H1 (cell line): Measurements from ENCODE around the gene CDK3. TPM values are rescaled to one million over a fixed set of nuclear protein-coding genes. Genes with fewer than 3 reads are reported as not detected.

Source experiments
- EP300 ChIP-seq, 2 experiments: IDR thresholded peaks; 1 replicate in 1 of 2; 2 replicates in 1 of 2; pipeline ENCODE4 v1.6.1; 2011 to 2012; ENCODE audit warnings: low read depth in 2 of 2, low read length in 2 of 2, mild to moderate bottlenecking in 2 of 2, borderline replicate concordance in 1 of 2, inconsistent platforms in 1 of 2, moderate library complexity in 1 of 2
- HDAC2 ChIP-seq, 2 experiments: fragments of 300-600 bp in 1 of 2; sonication (generic) in 1 of 2; IDR thresholded peaks; 2 replicates each; pipeline ENCODE4 v1.6.1; 2011 to 2012; ENCODE audit warnings: low read depth in 2 of 2, low read length in 2 of 2, mild to moderate bottlenecking in 2 of 2, moderate library complexity in 2 of 2, borderline replicate concordance in 1 of 2, inconsistent platforms in 1 of 2
- HDAC6 ChIP-seq: IDR thresholded peaks from one replicate; pipeline ENCODE4 v1.7.1; 2012; ENCODE audit warnings: low read depth, mild to moderate bottlenecking, inconsistent platforms, low read length, moderate library complexity
- RAD21 ChIP-seq, 2 experiments: IDR thresholded peaks in 1 of 2; conservative IDR thresholded peaks in 1 of 2; 2 replicates each; pipeline ENCODE4 v1.6.1; 2011; ENCODE audit warnings: low read depth in 2 of 2, low read length in 2 of 2, improper control_type of control experiment in 1 of 2, inconsistent platforms in 1 of 2, mild to moderate bottlenecking in 1 of 2, moderate library complexity in 1 of 2
- SAP30 ChIP-seq: fragments of 300-600 bp; sonication (generic); IDR thresholded peaks from 2 replicates; pipeline ENCODE4 v1.7.1; 2012; ENCODE audit warnings: low read length, moderate library complexity, mild to moderate bottlenecking, inconsistent platforms; ENCODE audit not compliant: insufficient read depth, insufficient replicate concordance
- TAF7 ChIP-seq: optimal IDR thresholded peaks from 2 replicates; pipeline ENCODE3; 2011; ENCODE audit warnings: low read depth, mild to moderate bottlenecking, inconsistent platforms, low read length, moderate library complexity, borderline replicate concordance
- YY1 ChIP-seq: IDR thresholded peaks from 2 replicates; pipeline ENCODE4 v1.6.1; 2011; ENCODE audit warnings: low read depth, mild to moderate bottlenecking, low read length
- polyA plus RNA-seq, 7 experiments: library from polyadenylated mRNA; depleted of rRNA in 3 of 7; stranded (reverse) in 5 of 7; unstranded in 2 of 7; fragments of >200 nt in 5 of 7; fragments of 200-250 nt in 2 of 7; gene quantifications; 1 replicate in 5 of 7; 2 replicates in 1 of 7; 4 replicates in 1 of 7; pipeline versions ENCODE4 v1.2.1 to v1.2.3, GENCODE V29; 2011 to 2013; ENCODE audit warnings: missing spikeins in 2 of 7, mixed read lengths in 2 of 7
- total RNA-seq: library from RNA; stranded (reverse); fragmentation: NEBNext Ultra II Directional; extraction: Animal tissue kit (Norgen Biotek cat#: 25700); gene quantifications from 2 replicates; pipeline ENCODE4 v1.2.1, GENCODE V29; 2021

Gene CDK3
- total and polyA plus RNA-seq, 2 of the 8 experiments (the other 6 are each of a cell fraction or from before 2014, with no cell fraction given), result 10.0 to 14.6 TPM

GRCh38 chr17:76022285-76022684 lies 21.6 kb downstream of the CDK3 start (continued):
- TF ChIP-seq SAP30, result no peak
- no peak for TF ChIP-seq RAD21 (IDR thresholded peaks at IDR 0.05 in 1 of 2, conservative IDR thresholded peaks at IDR 0.05 in 1 of 2; ENCODE audit: low read depth in 2 of 2, low read length in 2 of 2)
- no peak for TF ChIP-seq HDAC6
- no peak for TF ChIP-seq TAF7
- TF ChIP-seq HDAC2 (IDR thresholded peaks at IDR 0.05; ENCODE audit: borderline replicate concordance in 1 of 2, low read depth in 2 of 2, low read length in 2 of 2), result no peak
- TF ChIP-seq EP300 (IDR thresholded peaks at IDR 0.05; ENCODE audit: borderline replicate concordance in 1 of 2, low read depth in 2 of 2, low read length in 2 of 2), result no peak
- no peak for TF ChIP-seq YY1
